ENCODE results near the gene ARSB.

DNA sequence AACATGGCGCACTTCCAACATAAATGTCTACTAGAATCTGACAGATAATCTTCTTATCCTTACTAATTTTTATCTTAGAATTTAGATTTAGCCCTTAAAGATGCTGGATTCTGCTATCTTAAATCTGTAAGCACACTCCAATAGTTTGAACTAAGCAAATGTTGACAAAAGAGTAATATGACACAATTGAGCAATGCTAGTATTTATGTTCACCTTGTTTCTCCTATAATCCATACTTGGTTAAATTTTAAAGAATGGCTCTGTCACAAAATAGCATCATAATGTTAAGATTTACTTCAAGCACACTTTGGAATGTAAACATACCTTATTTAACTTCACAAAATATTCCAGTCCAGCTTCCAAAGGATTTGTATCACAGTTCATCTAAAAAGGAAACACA is 38.8 kb upstream of the ARSB start:
- TF ChIP-seq, protein P1, sequence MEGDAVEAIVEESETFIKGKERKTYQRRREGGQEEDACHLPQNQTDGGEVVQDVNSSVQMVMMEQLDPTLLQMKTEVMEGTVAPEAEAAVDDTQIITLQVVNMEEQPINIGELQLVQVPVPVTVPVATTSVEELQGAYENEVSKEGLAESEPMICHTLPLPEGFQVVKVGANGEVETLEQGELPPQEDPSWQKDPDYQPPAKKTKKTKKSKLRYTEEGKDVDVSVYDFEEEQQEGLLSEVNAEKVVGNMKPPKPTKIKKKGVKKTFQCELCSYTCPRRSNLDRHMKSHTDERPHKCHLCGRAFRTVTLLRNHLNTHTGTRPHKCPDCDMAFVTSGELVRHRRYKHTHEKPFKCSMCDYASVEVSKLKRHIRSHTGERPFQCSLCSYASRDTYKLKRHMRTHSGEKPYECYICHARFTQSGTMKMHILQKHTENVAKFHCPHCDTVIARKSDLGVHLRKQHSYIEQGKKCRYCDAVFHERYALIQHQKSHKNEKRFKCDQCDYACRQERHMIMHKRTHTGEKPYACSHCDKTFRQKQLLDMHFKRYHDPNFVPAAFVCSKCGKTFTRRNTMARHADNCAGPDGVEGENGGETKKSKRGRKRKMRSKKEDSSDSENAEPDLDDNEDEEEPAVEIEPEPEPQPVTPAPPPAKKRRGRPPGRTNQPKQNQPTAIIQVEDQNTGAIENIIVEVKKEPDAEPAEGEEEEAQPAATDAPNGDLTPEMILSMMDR (IDR thresholded peaks at IDR 0.05) = no peak
- no peak for TF ChIP-seq POLR2A (IDR thresholded peaks at IDR 0.05)
